Prostate gland (tissue), 2 donors: ENCODE measurements around the gene BRD3OS. TPM values are rescaled to one million over a fixed set of nuclear protein-coding genes. Genes with fewer than 3 reads are reported as not detected.

ENCODE experiments used
- DNase-seq: peaks from one replicate; pipeline ENCODE4 v3.0.0-alpha.2; 2019; ENCODE audit warnings: low spot score
- H3K27ac ChIP-seq, 2 donors: fragments of 200-600 bp; sonication (generic); 2 replicates each; pipeline ENCODE4 v1.5.1; 2017 to 2019
- H3K27me3 ChIP-seq: fragments of 200-600 bp; sonication (generic); replicated peaks from 2 replicates; pipeline ENCODE4 v1.5.1; 2019; ENCODE audit not compliant: insufficient read depth
- H3K36me3 ChIP-seq, 2 donors: fragments of 200-600 bp; sonication (generic); 1 replicate in 1 of 2; 2 replicates in 1 of 2; pipeline versions ENCODE4 v1.5.1 to v1.8.1; 2017 to 2019
- H3K4me1 ChIP-seq: fragments of 200-600 bp; sonication (generic); replicated peaks from 2 replicates; pipeline ENCODE4 v1.5.1; 2019
- H3K4me3 ChIP-seq, 2 donors: fragments of 200-600 bp; sonication (generic); 2 replicates each; pipeline ENCODE4 v1.5.1; 2017 to 2019
- H3K9me3 ChIP-seq: fragments of 200-600 bp; sonication (generic); 2 replicates; pipeline ENCODE4 v1.5.1; 2017
- CTCF ChIP-seq, 4 experiments: fragments of 200-600 bp in 2 of 4; fragments of 450-650 bp in 2 of 4; sonication (generic) in 2 of 4; IDR thresholded peaks; 1 replicate in 3 of 4; 2 replicates in 1 of 4; pipeline ENCODE4 v1.5.1; 2016 to 2019; ENCODE audit warnings: antibody characterized with exemption in 4 of 4, mild to moderate bottlenecking in 2 of 4, moderate library complexity in 2 of 4
- POLR2A ChIP-seq: fragments of 450-650 bp; IDR thresholded peaks from one replicate; pipeline ENCODE4 v1.6.1; 2016; ENCODE audit warnings: antibody characterized with exemption, mild to moderate bottlenecking
- POLR2AphosphoS5 ChIP-seq: sonication (generic); formaldehyde crosslinking; IDR thresholded peaks from one replicate; pipeline ENCODE4 v1.6.1; 2017; ENCODE audit warnings: antibody characterized with exemption
- WGBS: methylation state at CpG from one replicate; pipeline ENCODE4 v1.1.5; 2018; 5-methylcytosine and 5-hydroxymethylcytosine counted together
- intact Hi-C: fragments of 100-400 bp; cut with DNase I; formaldehyde crosslinking; loops from one replicate; pipeline ENCODE4 v1.14.2; 2022
- total RNA-seq, 2 donors: library from RNA; depleted of rRNA; stranded (reverse); fragments of >200 nt; gene quantifications; one replicate each; pipeline ENCODE4 v1.1.0, GENCODE V29; 2016

The BRD3OS gene
- total RNA-seq, 2 donors from 2014 or later: 16.2 to 30.1 TPM

- DNase-seq: no peak
Observed at GRCh38 chr9:134053401-134053871, 28.2 kb downstream of the BRD3OS start.

GRCh38 chr9:134053941-134054761 lies 28.9 kb downstream of the BRD3OS start:
- DNase-seq: no peak
- H3K9me3 ChIP-seq: no peaks in the 10 kb centered on the region
- TF ChIP-seq POLR2AphosphoS5 (no peak), POLR2A (no peak), CTCF (IDR thresholded peaks at IDR 0.05) (no peak)
- 83% methylated on average over 44 of the region's 44 CpGs for WGBS
- no peak overlapping the region for H3K27ac ChIP-seq
- H3K4me1 ChIP-seq: peaks cover 34% of the 10 kb centered on the region
- no peaks in the 10 kb centered on the region for H3K27me3 ChIP-seq
- no peak overlapping the region for H3K4me3 ChIP-seq
- intact Hi-C loops: no loop called here
- peaks cover 4 to 12% of the 10 kb centered on the region in 2 donors for H3K36me3 ChIP-seq

More at GRCh38 chr9:134053401-134053871, 28.2 kb downstream of the BRD3OS start:
- Histone ChIP-seq H3K27ac (no peak overlapping the region), H3K36me3 (peaks cover 4 to 12% of the 10 kb centered on the region in 2 donors), H3K27me3 (no peaks in the 10 kb centered on the region), H3K9me3 (no peaks in the 10 kb centered on the region), H3K4me1 (peaks cover 29% of the 10 kb centered on the region), H3K4me3 (no peak overlapping the region)
- intact Hi-C loops: no loop called here
- no peak for TF ChIP-seq POLR2A
- TF ChIP-seq POLR2AphosphoS5: no peak
- no peak for TF ChIP-seq CTCF (IDR thresholded peaks at IDR 0.05)
- 84% methylated on average over 26 of the region's 28 CpGs for WGBS

- Histone ChIP-seq H3K27ac (no peak overlapping the region), H3K4me1 (peaks cover 35% of the 10 kb centered on the region), H3K4me3 (no peak overlapping the region)
Observed at GRCh38 chr9:134054891-134055811, 29.9 kb downstream of the BRD3OS start.

GRCh38 chr9:134055981-134056461 lies 30.7 kb downstream of the BRD3OS start:
- WGBS: 13% methylated on average over 13 of the region's 13 CpGs
- no peaks in the 10 kb centered on the region for H3K27me3 ChIP-seq
- TF ChIP-seq POLR2AphosphoS5: peak; percentile 57
- TF ChIP-seq CTCF (IDR thresholded peaks at IDR 0.05): no peak
- peaks cover 37% of the 10 kb centered on the region for H3K4me1 ChIP-seq
- peaks cover 3 to 12% of the 10 kb centered on the region in 2 donors for H3K36me3 ChIP-seq
- H3K27ac ChIP-seq: no peak overlapping the region
- peak; percentile 72 for DNase-seq
- intact Hi-C loops: no loop called here
- H3K4me3 ChIP-seq: no peak overlapping the region
- no peaks in the 10 kb centered on the region for H3K9me3 ChIP-seq

More at GRCh38 chr9:134054891-134055811, 29.9 kb downstream of the BRD3OS start:
- no peak for DNase-seq
- intact Hi-C loops: no loop called here
- TF ChIP-seq CTCF (IDR thresholded peaks at IDR 0.05) (no peak), POLR2AphosphoS5 (no peak), POLR2A (no peak)
- 82% methylated on average over 22 of the region's 28 CpGs for WGBS
- H3K36me3 ChIP-seq: peaks cover 4 to 12% of the 10 kb centered on the region in 2 donors
- no peaks in the 10 kb centered on the region for H3K27me3 ChIP-seq
- no peaks in the 10 kb centered on the region for H3K9me3 ChIP-seq
